ENCODE results near the gene NR2E1.

Gene NR2E1

DNA sequence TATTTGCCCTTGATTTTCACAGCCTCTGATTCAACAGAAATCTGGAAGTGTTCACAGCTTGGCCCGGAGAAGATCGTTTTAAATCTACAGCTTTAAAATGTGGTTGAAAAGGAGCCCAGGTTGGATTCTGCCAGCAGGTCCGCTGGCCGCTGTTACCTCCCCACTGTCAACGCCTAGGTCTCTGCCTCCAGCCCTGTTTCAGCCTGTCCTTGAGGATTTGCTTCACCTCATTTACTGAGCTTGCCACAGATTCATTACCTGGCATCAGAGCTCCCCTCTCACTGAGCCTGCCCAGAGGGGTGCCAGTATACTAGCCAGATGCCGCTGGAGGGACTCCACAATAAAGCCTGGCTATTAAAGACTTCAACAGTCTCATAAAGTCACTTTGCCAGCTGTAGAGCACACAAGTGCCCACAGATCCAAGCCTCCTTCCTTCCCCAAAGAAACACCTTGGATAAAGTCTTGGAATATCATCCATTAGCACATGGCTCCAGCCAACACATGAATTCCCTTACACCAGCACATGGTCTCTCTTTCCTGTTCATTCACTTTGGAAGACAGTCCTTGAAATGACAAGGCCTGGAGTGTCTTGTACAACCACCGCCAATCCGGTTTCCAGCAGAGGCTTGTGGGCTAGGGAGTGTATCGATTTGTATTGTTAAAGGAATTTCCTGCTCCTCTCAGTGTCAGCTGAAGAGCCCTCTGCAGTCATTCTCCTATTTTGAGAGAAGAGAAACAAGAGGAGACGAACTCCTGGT, 9.5 kb upstream of the NR2E1 start:
- no peak for DNase-seq

DNA sequence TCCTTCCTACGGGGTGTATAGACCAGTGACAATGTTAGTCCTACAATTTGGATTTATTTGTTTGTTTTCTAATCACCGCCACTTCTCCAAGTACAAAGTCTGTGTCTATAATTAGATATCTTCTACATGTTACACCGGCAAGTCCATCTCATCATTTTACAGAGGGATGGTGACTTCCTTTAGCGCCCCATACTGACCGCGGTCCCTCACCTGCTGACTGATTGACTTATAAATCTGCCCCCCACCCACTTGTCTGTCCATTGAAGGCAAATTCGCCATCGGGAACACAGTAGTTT, 8.9 kb upstream of the NR2E1 start:
- DNase-seq: no peak

DNA sequence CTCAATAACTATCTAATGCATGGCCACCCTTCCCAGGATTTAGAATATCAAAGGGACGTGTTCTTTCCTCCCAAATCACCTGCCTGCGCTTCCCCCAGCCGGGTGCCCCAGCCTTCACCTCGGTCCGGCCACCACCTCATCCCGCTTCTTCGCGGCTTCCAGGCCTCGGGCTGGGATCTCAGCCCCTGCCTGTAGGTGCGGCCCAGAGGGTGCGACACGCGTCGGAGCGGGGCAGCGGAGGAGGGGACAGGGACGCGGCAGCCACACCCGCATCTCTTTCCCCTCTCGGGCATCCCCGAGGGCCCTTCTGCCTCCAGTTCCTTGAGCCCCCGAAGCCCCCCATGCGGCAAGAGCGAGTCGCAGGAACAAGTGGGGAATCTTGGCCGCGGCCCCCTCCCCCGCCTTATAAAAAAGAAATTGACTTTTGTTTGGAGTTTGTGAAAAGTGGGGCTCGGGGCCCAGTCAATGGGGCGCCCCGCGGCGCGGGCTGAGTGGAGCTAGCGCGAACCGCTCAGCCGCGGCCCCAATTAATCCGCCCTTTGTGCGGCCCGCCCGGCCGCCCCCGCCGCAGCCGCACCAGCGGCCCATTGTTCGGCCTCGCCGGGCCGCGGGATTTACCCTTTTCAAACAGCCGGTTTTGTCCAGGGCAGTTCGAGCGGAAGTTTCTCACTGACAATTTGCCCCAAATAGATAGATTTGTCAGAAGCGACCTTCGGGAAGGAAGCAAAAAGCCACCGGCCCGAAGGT, 8.4 kb upstream of the NR2E1 start:
- no peak for DNase-seq

DNA sequence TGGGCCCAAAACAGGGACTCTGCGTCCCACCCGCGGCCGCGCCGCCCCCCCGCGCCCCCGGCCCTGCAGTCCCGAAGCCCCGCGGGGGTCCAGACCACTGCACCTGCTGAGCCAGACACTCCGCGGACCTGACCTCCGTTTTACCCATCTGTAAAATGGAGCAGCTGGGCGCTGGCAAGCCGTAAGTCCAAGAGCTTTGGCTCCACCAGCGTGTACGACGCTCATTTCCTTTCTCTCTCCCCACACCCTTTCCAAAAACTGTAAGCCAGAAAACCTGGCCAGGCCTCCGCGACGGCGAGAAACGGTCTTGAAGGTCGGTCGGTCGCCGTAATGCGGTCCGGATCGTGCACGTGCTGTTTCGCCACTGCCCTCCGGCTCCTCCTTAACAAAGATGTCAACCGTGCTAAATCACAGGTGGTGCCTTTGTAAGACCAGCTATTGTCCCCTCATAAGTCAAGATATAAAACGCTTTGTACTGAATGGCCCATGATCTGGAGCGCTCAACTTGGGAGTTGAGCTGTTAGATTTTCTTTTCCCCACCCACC, 7.8 kb upstream of the NR2E1 start:
- DNase-seq: no peak

DNA sequence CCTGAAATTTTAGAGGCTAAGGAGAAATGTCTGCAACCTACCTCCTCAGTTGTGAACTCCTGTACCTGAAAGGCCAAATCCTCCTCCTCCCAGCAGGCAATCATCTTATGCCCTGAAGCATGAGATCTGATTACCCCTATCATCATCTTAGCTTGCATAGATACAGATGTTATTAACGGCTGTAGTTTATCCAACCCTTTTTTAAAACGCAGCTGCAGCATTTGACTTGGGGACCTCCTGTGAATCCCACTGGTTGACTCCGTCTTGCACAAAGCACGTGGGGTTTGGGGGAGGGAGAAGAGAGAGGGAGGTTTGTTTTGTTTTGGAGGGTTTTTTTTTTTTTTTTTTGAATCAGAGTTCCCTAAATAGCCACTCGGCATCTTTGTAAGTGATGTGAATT, 5.8 kb upstream of the NR2E1 start:
- DNase-seq: no peak

DNA sequence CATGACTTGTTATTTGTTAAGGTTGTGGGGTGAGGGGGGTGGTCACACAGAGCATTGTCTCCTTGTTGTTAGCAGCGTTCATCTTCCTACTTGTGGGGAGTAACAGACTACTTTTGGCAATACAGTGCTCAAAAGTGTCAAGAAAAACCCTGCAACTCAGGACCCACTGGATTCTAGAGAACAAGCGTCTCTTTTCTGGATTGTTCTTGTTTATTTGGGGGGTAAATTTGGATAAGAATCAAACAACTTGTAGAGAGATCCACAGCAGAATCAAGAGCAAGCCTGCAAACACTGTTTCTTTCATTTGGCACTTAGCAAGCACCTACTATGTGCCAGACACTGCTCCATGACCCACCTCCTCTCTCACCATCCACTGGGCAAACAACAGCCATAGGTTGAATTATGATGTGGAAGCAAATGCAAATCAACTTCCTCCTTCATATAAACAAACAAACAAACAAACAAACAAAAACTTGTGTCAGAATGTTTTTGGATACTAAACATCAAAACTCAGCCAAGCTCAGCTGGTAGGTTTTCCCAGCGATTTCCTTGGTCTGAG, 4.0 kb upstream of the NR2E1 start:
- no peak for DNase-seq

DNA sequence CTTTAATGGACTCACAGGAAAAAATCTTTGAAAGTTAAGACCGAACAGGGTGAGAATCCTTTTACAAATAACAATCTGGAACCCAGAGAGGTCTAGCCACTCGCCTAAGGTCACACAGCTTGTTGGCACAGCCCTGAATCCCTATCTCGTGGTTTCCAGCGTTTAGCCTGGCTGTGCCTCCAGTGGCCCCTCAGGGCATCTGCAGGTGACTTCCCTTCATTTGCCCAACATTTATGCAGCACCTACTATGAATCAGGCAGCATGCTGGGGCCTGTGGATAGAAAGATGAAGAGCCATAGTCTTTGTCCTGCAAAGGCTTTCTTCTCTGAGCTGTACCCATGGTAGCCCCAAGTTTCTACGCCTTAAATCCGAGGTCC, 2.6 kb upstream of the NR2E1 start:
- no peak for DNase-seq

DNA sequence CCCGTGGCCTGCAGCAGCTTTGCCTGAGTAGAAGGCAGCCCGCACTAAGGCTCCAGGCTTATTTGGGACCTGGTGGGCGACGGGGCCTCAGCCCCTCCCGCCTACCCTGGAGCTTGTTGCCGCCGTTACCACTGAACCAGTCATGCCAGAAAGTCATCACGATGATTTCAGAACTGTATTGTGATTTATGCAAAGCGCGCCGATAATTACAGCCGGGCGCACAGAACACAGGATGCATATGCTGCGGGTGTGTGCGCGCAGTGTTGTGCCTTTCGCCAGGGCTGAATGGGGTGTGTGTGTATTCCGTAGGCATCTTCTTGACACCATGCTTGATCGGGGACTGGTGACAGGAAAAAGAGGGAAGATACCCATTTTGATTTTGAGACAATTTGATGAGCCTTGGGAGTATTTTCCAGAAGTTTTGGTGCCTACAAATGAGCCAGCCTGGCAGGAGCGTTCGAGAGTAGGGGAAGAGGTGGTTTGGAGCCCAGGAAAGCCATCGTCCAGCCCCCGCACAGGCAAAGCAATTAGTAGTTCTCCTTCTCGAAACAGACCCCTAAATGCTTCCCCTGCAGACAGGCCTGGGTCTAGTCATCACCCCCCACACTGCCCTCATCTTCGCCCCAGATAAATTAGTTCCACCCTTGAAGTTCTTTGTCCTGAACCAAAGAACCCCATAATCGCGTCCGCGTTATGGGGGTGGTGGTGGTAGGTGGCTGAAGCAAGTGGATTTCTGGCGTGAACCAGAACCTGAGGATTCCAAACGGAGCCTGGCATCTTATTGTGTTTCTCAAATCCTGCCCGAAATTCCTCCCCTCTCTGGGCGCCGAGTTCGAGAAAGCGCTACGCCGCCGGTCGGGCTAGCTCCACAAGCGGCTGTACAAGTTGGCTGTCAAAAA, 1.9 kb upstream of the NR2E1 start:
- DNase-seq: no peak

DNA sequence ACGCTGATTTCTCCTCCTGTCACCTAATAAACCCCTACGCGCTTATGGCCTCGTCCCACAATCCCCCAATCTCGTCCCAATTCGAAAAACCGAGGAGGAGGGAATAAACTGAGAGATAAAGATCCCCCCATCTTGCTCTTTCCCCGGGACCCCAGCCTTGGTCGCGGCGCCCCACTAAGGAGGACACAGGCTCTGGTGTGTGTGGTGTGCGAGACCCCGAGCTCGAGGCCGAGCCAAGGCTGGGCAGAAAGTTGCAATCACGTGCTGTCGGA, 1.3 kb upstream of the NR2E1 start:
- DNase-seq: no peak

DNA sequence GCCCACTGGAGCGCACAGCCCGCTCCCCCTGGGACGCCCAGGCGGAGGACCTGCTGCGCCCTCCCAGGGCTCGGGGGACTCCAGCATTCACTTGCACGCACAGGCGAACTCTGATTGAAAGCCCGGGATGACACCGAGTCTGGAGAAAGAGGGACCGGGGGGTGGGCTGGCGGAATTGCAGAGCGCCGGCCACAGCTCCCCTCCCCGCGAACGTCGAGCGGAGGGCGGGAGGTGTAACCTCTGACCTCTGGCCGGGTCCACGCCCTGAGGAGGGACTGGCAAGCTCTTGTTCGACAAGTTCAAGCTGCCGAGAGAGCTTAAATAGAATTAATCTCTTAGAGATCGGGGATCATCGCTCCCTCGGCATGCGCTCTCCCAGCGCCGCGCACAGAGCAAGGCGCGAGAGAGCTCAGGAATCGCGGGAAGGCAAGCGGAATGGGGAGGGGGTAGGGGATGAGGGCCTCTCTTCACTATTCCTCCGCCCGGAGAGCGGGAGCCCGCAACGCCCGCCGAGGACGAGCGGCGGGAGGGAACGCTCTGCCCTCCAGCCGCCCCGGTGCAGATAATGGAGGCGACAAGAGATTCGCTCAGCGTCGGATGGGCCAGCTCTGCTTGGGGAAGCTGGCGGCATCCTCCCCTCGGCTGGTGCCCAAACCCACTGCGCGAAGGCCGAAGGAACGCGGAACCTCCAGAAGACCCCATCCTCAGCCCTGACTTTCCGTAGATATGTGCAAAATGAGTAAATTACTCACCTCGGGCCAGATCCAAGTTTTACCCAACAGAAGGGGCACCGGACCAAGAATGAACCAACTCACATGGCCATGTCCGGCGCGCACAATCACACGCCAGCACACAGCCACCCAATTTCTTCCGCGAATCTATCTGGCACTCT, 761 bp upstream of the NR2E1 start:
- no peak for DNase-seq

DNA sequence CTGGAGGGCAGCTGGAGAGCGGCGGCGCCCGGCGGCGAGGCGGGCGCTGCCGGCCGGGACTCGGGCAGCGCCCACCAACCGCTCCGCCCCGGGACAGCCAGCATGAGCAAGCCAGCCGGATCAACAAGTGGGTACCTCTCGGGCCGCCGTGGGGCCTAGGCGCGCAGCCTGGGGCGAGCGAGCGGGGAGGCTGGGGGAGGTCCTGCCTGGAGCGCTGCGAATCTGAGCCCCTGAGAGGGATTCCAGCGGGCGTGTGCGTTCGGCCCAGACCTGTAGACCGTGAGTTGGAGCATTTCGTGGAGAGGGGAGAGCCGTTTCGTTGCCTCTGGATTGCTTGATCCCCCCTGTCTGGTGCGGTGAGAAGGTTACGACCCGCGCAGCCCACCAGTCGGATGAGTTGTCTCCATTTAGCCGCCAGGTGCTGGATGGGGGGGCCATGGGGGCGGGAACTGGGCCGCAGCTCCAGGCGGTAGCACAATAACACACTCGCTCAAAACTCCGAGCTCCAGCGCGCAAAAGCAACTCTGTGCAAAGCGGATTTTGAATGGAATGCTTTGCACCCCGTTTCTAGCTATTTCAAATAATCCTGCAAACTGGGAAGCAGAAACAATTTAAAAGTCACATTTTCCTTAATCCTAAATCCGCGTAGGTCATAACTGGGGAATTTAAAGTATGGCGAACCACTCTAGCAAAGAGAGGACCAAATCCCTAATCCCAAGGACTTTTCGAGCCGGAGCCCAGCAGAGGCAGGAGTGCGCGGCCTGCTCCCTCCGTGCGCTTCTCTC, 1.0 kb downstream of the NR2E1 start:
- no peak for DNase-seq

DNA sequence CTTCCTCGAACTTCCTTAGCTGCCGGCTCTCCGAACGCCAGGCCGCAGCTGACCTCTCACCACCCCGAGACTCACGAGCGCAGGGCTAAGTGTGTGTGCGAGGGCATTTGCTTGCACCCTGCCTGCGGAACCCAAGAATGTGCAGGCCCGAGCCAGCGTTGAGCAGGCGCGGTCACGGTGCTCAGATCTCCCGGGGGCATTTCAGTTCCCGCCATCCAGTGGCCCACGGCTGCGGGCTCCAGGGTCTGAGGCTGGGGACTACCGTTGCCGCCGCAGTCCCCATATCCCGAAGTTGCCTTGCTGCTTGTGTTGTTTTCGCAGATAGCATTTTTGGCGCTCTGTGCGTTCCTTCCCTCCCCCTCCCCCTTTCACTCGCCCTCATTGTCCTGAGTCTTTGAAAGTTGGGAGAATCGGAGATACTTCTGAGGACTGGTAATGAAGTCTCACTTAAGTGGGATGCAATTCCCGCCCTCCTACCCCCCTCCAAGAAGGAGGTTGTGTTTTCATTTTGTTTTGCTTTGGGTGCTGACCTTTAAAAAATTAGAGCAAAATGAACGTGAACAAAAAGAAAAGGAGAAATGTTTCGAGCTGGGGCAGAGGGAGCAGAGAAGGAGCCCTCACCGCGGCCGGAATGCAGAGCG, 1.7 kb downstream of the NR2E1 start:
- DNase-seq: no peak

DNA sequence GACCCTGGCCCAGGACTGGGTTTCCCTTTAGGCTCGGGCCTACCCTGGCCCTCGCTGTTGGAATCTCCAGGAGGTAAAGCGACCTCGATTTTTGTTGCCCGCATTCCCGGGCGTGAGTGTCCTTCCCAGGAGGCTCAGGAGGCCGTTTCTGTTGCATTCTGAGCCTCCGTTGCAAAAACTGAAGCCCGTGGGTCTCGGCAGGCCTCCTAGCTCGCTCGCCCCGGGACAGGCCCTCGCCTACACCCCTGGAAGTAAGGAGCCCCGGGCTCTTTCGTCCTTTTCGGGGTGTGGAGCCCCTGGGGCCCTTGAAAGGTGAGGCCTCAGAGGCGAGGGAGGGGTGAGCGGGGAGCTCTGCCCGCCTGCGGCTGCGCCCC, 2.3 kb downstream of the NR2E1 start:
- no peak for DNase-seq

DNA sequence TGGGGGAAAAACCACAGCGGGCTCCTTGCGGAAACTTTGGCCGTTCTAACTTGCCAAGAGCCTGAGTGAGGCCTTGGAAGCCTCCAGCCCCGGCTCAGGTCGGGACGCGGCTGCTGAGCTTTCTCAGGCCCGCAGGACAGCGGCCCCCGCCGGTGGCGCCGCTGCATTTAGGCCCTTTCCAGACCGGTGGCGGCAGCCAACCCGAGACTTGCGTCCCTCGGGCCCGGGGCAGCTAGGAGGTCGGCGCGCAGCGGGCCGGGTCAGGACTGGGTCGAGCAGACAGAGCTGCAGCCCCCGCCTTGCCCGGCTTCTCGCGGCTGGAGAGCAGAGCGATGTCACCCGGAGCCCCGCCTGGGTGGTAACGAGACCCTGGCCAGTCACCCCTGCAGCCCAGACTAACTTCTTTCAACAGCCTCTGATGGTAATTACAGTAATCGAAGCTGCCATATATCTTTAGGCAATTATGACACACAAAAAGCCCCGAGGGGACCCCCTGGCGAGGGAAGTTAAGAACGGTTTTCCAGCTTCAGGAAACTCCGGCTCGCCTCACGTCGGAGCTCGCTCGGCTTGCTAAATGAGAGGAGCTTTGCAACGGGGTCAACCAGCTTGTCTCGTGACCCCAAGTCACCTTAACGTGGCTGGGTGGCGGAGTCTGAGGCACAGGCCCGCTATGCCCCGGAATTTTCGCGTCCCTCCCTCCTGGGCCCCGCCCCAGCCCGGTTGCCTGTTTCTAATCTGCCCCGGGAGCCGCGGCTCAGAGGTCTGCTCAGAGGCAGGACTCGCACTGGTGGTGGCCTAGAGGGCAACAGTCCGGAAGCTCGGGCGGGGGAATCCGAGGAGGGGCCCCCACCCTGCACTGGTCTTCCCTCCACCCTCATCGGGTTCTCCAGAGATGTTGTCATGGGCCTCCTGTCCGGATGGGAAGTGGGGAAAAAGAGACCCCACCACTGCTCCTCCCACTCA, 3.0 kb downstream of the NR2E1 start:
- no peak for DNase-seq

DNA sequence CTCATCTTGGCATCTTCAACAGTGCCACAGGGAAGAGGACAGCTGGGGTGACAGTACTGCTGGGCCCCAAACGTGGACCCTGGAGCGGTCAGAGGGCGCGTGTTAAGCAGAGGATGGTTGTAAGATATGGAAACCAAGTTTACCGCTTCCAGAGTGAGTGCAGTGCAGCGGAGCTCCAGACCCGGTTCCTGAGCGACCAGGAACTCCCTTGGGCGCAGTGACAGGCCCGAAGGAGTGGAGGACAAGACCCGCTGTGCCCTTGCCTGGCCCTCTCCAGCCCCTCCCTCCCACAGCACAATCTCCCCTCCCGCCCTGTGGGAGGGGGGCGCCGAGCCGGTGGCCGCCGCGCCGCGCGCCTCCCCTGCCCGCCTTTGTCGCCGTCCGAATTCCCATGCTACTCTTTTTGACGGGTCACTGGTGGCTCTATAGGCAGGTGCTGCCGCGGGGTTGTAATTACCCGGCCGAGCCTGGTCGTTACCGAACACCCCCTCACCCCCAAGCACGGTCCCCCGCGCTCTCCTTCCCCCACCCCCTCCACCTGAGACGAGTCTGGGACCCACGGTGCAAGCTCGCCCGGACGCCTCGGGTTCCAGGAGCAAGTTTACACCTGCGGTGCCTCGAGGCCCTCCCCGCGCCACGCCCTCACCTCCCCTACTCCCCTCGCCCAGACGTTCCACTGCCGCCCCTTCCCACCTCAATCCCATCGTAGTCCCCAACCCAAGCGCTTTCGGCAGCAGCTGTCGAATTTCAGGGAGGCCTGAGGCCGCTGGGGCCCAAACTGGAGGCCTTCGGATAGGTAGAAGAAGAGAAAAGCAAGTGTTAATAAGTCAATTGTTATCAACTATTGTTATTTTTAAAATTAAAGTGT, 3.9 kb downstream of the NR2E1 start:
- DNase-seq: no peak

DNA sequence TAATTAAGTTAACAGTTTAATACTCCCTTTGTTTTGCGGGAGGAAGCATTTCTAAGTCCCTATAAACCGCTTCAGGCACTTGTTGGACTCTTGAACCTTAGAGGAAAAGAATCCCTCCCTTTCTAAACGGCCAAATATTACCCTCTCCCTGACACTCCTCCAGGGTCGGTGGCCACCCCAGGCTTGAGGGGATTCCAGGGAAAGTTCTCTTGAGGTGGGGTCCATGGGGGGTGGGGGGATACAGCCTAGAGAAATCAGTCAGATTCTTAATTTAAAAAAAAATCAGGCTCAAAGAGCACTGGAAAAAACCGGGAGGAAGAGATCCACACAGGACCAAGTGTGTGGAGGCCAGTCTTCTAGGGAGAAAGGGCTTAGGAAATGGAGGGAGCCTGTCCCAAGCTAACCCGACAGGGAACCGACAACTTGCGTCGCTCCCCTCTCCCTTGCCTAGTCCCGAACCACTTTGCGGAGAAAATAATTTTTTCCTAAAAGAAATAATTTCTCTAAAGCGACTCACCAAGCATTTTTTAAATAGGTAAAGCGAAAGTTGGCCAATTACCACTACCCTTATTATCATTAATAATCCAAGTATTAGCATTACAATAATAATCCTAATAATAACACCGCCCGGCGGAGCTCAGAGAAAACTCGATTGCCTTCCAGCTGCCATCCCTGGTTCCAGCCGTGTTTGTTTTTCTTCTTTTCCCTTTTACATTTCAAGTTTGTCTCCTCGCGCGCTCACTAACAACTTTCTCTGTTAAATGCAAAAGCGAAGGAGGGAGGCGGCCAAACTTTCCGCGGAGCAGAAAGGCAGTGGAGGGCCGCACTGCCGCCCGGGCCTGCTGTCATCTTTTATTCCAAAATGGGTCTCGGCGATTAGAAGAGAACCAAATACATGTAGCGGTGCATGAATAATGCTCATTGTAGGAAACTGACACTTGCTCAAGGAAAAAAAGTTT, 4.8 kb downstream of the NR2E1 start:
- DNase-seq: no peak

DNA sequence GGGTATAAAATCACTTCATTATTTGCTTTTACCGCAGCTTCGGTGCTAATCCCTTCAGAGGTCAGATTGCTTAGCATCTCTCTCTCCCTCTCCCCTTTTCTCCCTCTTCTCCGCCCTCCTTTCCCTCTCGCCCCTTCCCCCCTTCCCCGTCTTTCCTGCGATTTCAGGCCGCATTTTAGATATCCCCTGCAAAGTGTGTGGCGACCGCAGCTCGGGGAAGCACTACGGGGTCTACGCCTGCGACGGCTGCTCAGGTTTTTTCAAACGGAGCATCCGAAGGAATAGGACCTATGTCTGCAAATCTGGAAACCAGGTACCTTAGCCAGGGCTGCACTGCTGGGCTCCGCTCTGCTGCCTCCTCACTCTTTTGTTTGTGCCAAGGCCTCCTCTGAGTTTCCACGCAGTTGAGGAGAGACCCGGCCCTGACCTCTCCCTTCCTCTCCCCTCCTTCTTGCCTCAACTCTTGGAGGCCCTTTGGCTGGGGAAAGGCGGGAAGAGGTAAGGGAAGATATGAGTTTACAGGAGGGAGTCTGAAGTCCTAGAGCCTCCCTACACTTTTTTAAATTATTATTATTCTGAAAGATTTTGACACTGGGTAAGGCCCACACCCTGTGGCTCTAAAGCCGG, 5.6 kb downstream of the NR2E1 start:
- DNase-seq: no peak

All from CD4-positive, alpha-beta T cell treated with Interleukin-12 subunit alpha and Interleukin-12 subunit beta, for 1 hour (primary cell).